HL-60 (cell line): Measurements from ENCODE around the gene GPX4.

Experiments used
- CTCF ChIP-seq: IDR thresholded peaks from one replicate; pipeline ENCODE4 v1.5.1; 2011; ENCODE audit warnings: low read length, control low read depth, inconsistent platforms; ENCODE audit not compliant: insufficient read depth
- REST ChIP-seq: IDR thresholded peaks from 2 replicates; pipeline ENCODE4 v1.6.1; 2012; ENCODE audit warnings: low read depth; ENCODE audit not compliant: insufficient replicate concordance

- no peak for TF ChIP-seq CTCF
- no peak for TF ChIP-seq REST
These were observed 45.7 kb downstream of the GPX4 start for GRCh38 chr19:1149259-1150045.
